Adrenal gland (tissue), 12 donors: Measurements from ENCODE around the gene IGFBPL1. TPM values are rescaled to one million over a fixed set of nuclear protein-coding genes. Genes with fewer than 3 reads are reported as not detected.

Experiments used
- DNase-seq, 7 donors: peaks; one replicate each; pipeline ENCODE4 v3.0.0-alpha.2; 2019 to 2020
- H3K27ac ChIP-seq, 5 donors: fragments of 200-600 bp; sonication (generic) in 4 of 5; 1 replicate in 3 of 5; 2 replicates in 2 of 5; pipeline versions ENCODE4 v1.5.1 to v1.8.0; 2016 to 2020; ENCODE audit warnings: mild to moderate bottlenecking in 1 of 5
- H3K27me3 ChIP-seq: fragments of 200-600 bp; 2 replicates; pipeline ENCODE4 v1.8.0; 2021
- H3K36me3 ChIP-seq, 2 donors: fragments of 200-600 bp; replicated peaks in 1 of 2; 1 replicate in 1 of 2; 2 replicates in 1 of 2; pipeline versions ENCODE4 v1.5.1 to v1.8.0; 2018 to 2022
- H3K4me1 ChIP-seq, 2 donors: fragments of 200-600 bp; replicated peaks in 1 of 2; 1 replicate in 1 of 2; 2 replicates in 1 of 2; pipeline versions ENCODE4 v1.5.1 to v1.8.0; 2018 to 2021
- H3K4me3 ChIP-seq, 4 donors: fragments of 200-600 bp; sonication (generic) in 3 of 4; one replicate each; pipeline ENCODE4 v1.5.1; 2016 to 2018
- H3K9me3 ChIP-seq, 3 donors: fragments of 200-600 bp; sonication (generic) in 1 of 3; replicated peaks in 1 of 3; 1 replicate in 2 of 3; 2 replicates in 1 of 3; pipeline versions ENCODE4 v1.5.1 to v1.8.0; 2016 to 2021
- CTCF ChIP-seq, 6 experiments: fragments of 450-650 bp in 4 of 6; fragments of 200-600 bp in 2 of 6; sonication (generic) in 1 of 6; IDR thresholded peaks; 1 replicate in 5 of 6; 2 replicates in 1 of 6; pipeline versions ENCODE4 v1.5.1 to v1.8.0; 2016 to 2021; ENCODE audit warnings: antibody characterized with exemption in 6 of 6, mild to moderate bottlenecking in 2 of 6, moderate library complexity in 1 of 6
- POLR2A ChIP-seq, 2 donors: fragments of 450-650 bp; IDR thresholded peaks; one replicate each; pipeline ENCODE4 v1.6.1; 2017; ENCODE audit warnings: antibody characterized with exemption in 2 of 2, mild to moderate bottlenecking in 2 of 2, moderate library complexity in 1 of 2
- WGBS, 4 donors: extraction: QIAGEN DNeasy Blood & Tissue Kit in 2 of 4; methylation state at CpG; one replicate each; pipeline versions ENCODE4 v1.1.5 to v1.1.7; 2013 to 2017; 5-methylcytosine and 5-hydroxymethylcytosine counted together
- intact Hi-C, 2 donors: fragments of 100-400 bp; cut with DNase I; formaldehyde crosslinking; loops; one replicate each; pipeline versions ENCODE4 v1.14.1 to v1.15.0; 2022 to 2023
- polyA plus RNA-seq, 3 donors: library from polyadenylated mRNA; stranded (reverse); fragments of 200-250 nt in 2 of 3; fragments of 350-450 nt in 1 of 3; fragmentation: Illumina TruSeq in 1 of 3; extraction: RNeasy Lipid Tissue Mini Kit (QIAGEN cat#74804) in 1 of 3; gene quantifications; one replicate each; pipeline ENCODE4 v1.2.3, GENCODE V29; 2013 to 2014
- total RNA-seq, 9 donors: library from RNA; depleted of rRNA in 4 of 9; stranded (reverse); fragments of >200 nt in 4 of 9; fragments of 120-200 nt in 1 of 9; fragmentation: NEBNext Ultra II Directional in 1 of 9; extraction: Animal tissue kit (Norgen Biotek cat#: 25700) in 1 of 9; gene quantifications; one replicate each; pipeline versions ENCODE4 v1.1.0 to v1.2.4, GENCODE V29; 2013 to 2023
- donor health status: healthy with polysubstance abuse.
- donor health status: Bipolar disorder and iron deficiency.
- donor health status: DM: yes; HTN: yes; CAD: no.
- donor health status: DM: no; HTN: no; CAD: no.
- donor health status: DM: no; HTN: no; CAD: no.
- donor health status: DM: yes; HTN: yes; CAD: no.

Gene IGFBPL1
- total and polyA plus RNA-seq, 12 donors = 0.17 to 5.2 (median 1.5) TPM; not detected in 4

GRCh38 chr9:38385896-38386295 is 38.4 kb downstream of the IGFBPL1 start:
- 97 to 100% (median 97%) methylated on average over 3 of the region's 3 CpGs for WGBS, 4 donors
- no peak for DNase-seq
- intact Hi-C loops = no loop called here
- no peak for TF ChIP-seq CTCF (IDR thresholded peaks at IDR 0.05)
- no peak for TF ChIP-seq POLR2A (IDR thresholded peaks at IDR 0.05)
- Histone ChIP-seq H3K4me3 (no peak overlapping the region), H3K27ac (no peak overlapping the region), H3K4me1 (no peaks in the 10 kb centered on the region), H3K36me3 (no peaks in the 10 kb centered on the region), H3K27me3 (no peaks in the 10 kb centered on the region), H3K9me3 (no peaks in the 10 kb centered on the region)

GRCh38 chr9:38384990-38385848 is 39.0 kb downstream of the IGFBPL1 start:
- H3K4me3 ChIP-seq = no peak overlapping the region
- intact Hi-C loops = no loop called here
- no peaks in the 10 kb centered on the region for H3K4me1 ChIP-seq
- H3K36me3 ChIP-seq = no peaks in the 10 kb centered on the region
- no peaks in the 10 kb centered on the region for H3K27me3 ChIP-seq
- H3K27ac ChIP-seq = no peak overlapping the region
- DNase-seq = no peak
- 61 to 85% (median 79%) methylated on average over 2 to 3 of the region's 3 CpGs for WGBS, 4 donors
- no peaks in the 10 kb centered on the region for H3K9me3 ChIP-seq
- TF ChIP-seq CTCF (IDR thresholded peaks at IDR 0.05) (no peak), POLR2A (IDR thresholded peaks at IDR 0.05) (no peak)

- Histone ChIP-seq H3K27me3 (no peaks in the 10 kb centered on the region), H3K36me3 (no peaks in the 10 kb centered on the region), H3K4me1 (no peaks in the 10 kb centered on the region), H3K4me3 (no peak overlapping the region), H3K9me3 (no peaks in the 10 kb centered on the region), H3K27ac (no peak overlapping the region)
- 85 to 94% (median 90%) methylated on average over 8 of the region's 8 CpGs for WGBS, 4 donors
- TF ChIP-seq POLR2A (IDR thresholded peaks at IDR 0.05) = no peak
- TF ChIP-seq CTCF (IDR thresholded peaks at IDR 0.05) = no peak
- intact Hi-C loops = no loop called here
- DNase-seq = no peak
Measured at GRCh38 chr9:38382141-38382540, 42.1 kb downstream of the IGFBPL1 start.

GRCh38 chr9:38380872-38381534 is 43.3 kb downstream of the IGFBPL1 start:
- no peaks in the 10 kb centered on the region for H3K4me1 ChIP-seq
- no peaks in the 10 kb centered on the region for H3K36me3 ChIP-seq
- intact Hi-C loops = no loop called here
- H3K27me3 ChIP-seq = no peaks in the 10 kb centered on the region
- H3K9me3 ChIP-seq = no peaks in the 10 kb centered on the region
- no peak for DNase-seq
- 68 to 79% (median 74%) methylated on average over 8 of the region's 8 CpGs for WGBS, 4 donors
- TF ChIP-seq CTCF (IDR thresholded peaks at IDR 0.05) (no peak), POLR2A (IDR thresholded peaks at IDR 0.05) (no peak)
- no peak overlapping the region for H3K27ac ChIP-seq
- H3K4me3 ChIP-seq = no peak overlapping the region
